IPS-11a (cell line): ENCODE results near the gene MTRF1.
"Not testable (repeated sequence)": the region's sequence is repeated elsewhere in the genome, so short reads cannot be mapped to it uniquely, and the experiment has no call there.

Experiments used
- H3K4me3 ChIP-seq: one replicate; pipeline ENCODE4 v1.5.1; 2013; ENCODE audit warnings: low read depth, low read length, control low read depth

MTRF1 gene

GRCh38 chr13:41186481-41186880 is 76.9 kb downstream of the MTRF1 start:
- no peak overlapping the region for H3K4me3 ChIP-seq

- H3K4me3 ChIP-seq: no peak overlapping the region
These were observed 81.1 kb downstream of the MTRF1 start for GRCh38 chr13:41182231-41182630.

- no peak overlapping the region for H3K4me3 ChIP-seq
These were observed 83.7 kb downstream of the MTRF1 start for GRCh38 chr13:41179593-41180250.

- no peak overlapping the region for H3K4me3 ChIP-seq
These were observed 85.3 kb downstream of the MTRF1 start for GRCh38 chr13:41178040-41178439.

GRCh38 chr13:41177616-41178015 is 85.8 kb downstream of the MTRF1 start:
- H3K4me3 ChIP-seq: no peak overlapping the region

GRCh38 chr13:41175576-41175975 is 87.8 kb downstream of the MTRF1 start:
- not testable (repeated sequence) for H3K4me3 ChIP-seq
